GM10266 (cell line): Measurements from ENCODE around the gene RNF169.

Experiments used
- DNase-seq: peaks from one replicate; pipeline ENCODE4 v3.0.0; 2012; ENCODE audit errors: extremely low spot score
- CTCF ChIP-seq: IDR thresholded peaks from 2 replicates; pipeline ENCODE4 v1.5.1; 2012; ENCODE audit warnings: mild to moderate bottlenecking, low read depth; ENCODE audit not compliant: control insufficient read depth, insufficient read depth; ENCODE audit errors: missing control alignments

RNF169 gene

GRCh38 chr11:74748211-74749126, at the start of gene RNF169:
Gene RNF169 (plus strand): TSS chr11:74748849. CDS start chr11:74748881, 32 bp downstream.
- no peak for TF ChIP-seq CTCF
- DNase-seq: peak; percentile 99

GRCh38 chr11:74699615-74700396, 48.8 kb upstream of the RNF169 start:
- no peak for DNase-seq
- no peak for TF ChIP-seq CTCF

GRCh38 chr11:74701351-74701750, 47.3 kb upstream of the RNF169 start:
- DNase-seq: no peak
- TF ChIP-seq CTCF: peak; percentile 25

- peak; percentile 92 for TF ChIP-seq CTCF
- DNase-seq: peak; percentile 74
Measured at GRCh38 chr11:74702383-74703007, 46.2 kb upstream of the RNF169 start.

- no peak for DNase-seq
- TF ChIP-seq CTCF: no peak
Measured at GRCh38 chr11:74703211-74703610, 45.4 kb upstream of the RNF169 start.

GRCh38 chr11:74707182-74707581, 41.5 kb upstream of the RNF169 start:
- TF ChIP-seq CTCF: no peak
- no peak for DNase-seq
